Measurements from ENCODE around the gene FRS3.

FRS3 gene

GRCh38 chr6:41728073-41728936 lies 51.4 kb downstream of the FRS3 start:
- no peak for DNase-seq (ENCODE audit: low spot score)

- DNase-seq (ENCODE audit: low spot score): no peak
These were observed 52.0 kb downstream of the FRS3 start for GRCh38 chr6:41727705-41728072.

- DNase-seq (ENCODE audit: low spot score): no peak
These were observed 52.8 kb downstream of the FRS3 start for GRCh38 chr6:41726876-41727275.

GRCh38 chr6:41724586-41725501 lies 54.9 kb downstream of the FRS3 start:
- DNase-seq (ENCODE audit: low spot score): no peak

GRCh38 chr6:41724228-41724580 lies 55.5 kb downstream of the FRS3 start:
- no peak for DNase-seq (ENCODE audit: low spot score)

GRCh38 chr6:41723530-41724227 lies 56.0 kb downstream of the FRS3 start:
- DNase-seq (ENCODE audit: low spot score): no peak

- DNase-seq (ENCODE audit: low spot score): no peak
These were observed 56.7 kb downstream of the FRS3 start for GRCh38 chr6:41722969-41723529.

GRCh38 chr6:41721414-41721813 lies 58.3 kb downstream of the FRS3 start:
- no peak for DNase-seq (ENCODE audit: low spot score)

- DNase-seq (ENCODE audit: low spot score): no peak
These were observed 58.9 kb downstream of the FRS3 start for GRCh38 chr6:41720783-41721182.

GRCh38 chr6:41720262-41720620 lies 59.5 kb downstream of the FRS3 start:
- DNase-seq (ENCODE audit: low spot score): no peak

Measured in kidney capillary endothelial cell (primary cell).